ENCODE measurements around the gene GPR37L1.

GPR37L1 gene

DNA sequence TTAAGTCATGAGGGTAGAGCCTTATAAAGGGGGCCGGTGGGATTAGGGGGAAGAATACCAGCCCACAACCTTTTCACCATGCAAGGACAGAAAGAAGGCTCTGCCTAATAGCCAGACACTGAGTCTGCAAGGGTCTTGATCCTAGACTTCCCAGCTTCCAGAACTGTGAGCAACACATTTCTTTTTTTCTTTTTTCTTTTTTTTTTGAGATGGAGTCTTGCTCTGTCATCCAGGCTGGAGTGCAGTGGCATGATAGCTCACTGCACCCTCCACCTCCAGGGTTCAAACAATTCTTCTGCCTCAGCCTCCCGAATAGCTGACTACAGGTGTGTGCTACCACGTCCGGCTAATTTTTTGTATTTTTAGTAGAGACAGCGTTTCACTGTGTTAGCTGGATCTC, 23.6 kb downstream of the GPR37L1 start:
- Histone ChIP-seq H3K4me2 (peak overlapping the region in 9 of 11 experiments; percentile 5 to 99 (median 96); a peak in 11 of 22 replicates), H4K20me1 (peaks cover 21 to 88% (median 56%) of the 10 kb centered on the region in 11 experiments), H3K36me3 (peaks cover 54 to 67% (median 58%) of the 10 kb centered on the region in 11 experiments), H3K4me1 (peaks cover 29 to 70% (median 39%) of the 10 kb centered on the region in 10 experiments), H3K27me3 (no peaks in the 10 kb centered on the region), H3K9me3 (replicated peaks in 1 of 11) (no peaks in the 10 kb centered on the region), H3K27ac (no peak overlapping the region), H3K4me3 (no peak overlapping the region), H3K9ac (peak overlapping the region in 5 of 11 experiments; percentile 48 to 99 (median 97); a peak in 5 of 22 replicates)
- TF ChIP-seq Cebpa-rat (IDR thresholded peaks at IDR 0.05) = no peak

DNA sequence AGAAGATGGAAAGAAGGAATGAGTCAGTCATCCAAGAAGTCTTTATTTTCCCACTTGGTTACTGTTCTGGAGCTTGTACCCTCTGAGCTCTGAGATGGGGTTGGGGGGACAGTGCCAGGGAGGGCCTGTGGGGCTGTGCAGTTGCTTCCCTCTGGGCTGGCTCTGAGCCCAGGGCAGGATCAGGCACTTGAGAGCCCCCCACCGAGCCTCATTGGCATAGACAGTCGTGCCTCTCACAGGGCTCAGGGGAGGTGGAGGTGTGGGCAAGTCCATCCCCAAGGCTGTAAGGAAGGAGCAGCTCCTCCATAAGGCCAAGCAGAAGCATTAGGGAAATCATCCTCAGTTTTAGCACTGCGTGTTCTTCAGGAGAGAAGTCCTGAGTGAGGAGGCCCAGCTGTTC, 24.3 kb downstream of the GPR37L1 start:
- H3K4me1 ChIP-seq = peaks cover 26 to 63% (median 35%) of the 10 kb centered on the region in 10 experiments
- H3K36me3 ChIP-seq = peaks cover 61 to 71% (median 64%) of the 10 kb centered on the region in 11 experiments

DNA sequence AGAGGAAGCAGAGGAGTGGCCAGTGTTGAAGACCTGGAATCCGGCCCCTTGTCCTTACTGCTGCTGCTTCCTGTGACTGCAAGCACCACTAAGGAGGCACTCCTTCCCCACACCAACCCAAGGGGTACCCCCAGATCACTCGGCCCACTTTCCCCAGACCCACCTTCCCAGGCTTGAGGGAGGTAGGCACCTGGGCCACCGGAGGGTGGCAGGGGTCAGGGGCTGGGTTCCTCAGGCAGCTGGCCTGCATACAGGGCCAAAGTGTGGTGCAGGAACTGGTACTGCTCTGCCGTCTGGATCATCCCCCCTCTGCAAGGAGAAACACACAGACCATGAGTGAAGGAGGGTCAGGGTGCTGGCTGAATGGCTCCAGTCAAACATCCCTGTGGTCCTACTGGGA, 25.7 kb downstream of the GPR37L1 start:
- Histone ChIP-seq H3K27ac (no peak overlapping the region), H3K4me1 (peaks cover 12 to 54% (median 22%) of the 10 kb centered on the region in 10 experiments), H3K4me2 (peak overlapping the region in 3 of 11 experiments; percentile 31 to 95 (median 52); a peak in 4 of 22 replicates), H3K36me3 (peaks cover 65 to 72% (median 69%) of the 10 kb centered on the region in 11 experiments), H3K9ac (peak overlapping the region in 1 of 11 experiments; percentile 29; a peak in 1 of 22 replicates), H3K4me3 (no peak overlapping the region), H3K27me3 (no peaks in the 10 kb centered on the region), H3K9me3 (replicated peaks in 1 of 11) (no peaks in the 10 kb centered on the region), H4K20me1 (peaks cover 7 to 88% (median 51%) of the 10 kb centered on the region in 11 experiments; a peak in 20 of 22 replicates)
- TF ChIP-seq Cebpa-rat (IDR thresholded peaks at IDR 0.05) = no peak

More for the DNA sequence above, 24.3 kb downstream of the GPR37L1 start:
- no peaks in the 10 kb centered on the region for H3K27me3 ChIP-seq
- no peak overlapping the region for H3K27ac ChIP-seq
- H3K9ac ChIP-seq = no peak overlapping the region; a peak in 1 of 22 replicates
- TF ChIP-seq Cebpa-rat (IDR thresholded peaks at IDR 0.05) = no peak
- H3K4me2 ChIP-seq = peak overlapping the region in 3 of 11 experiments; percentile 94 to 96 (median 95); a peak in 4 of 22 replicates
- peaks cover 14 to 88% (median 51%) of the 10 kb centered on the region in 11 experiments for H4K20me1 ChIP-seq
- no peak overlapping the region for H3K4me3 ChIP-seq
- no peaks in the 10 kb centered on the region for H3K9me3 ChIP-seq (replicated peaks in 1 of 11)

DNA sequence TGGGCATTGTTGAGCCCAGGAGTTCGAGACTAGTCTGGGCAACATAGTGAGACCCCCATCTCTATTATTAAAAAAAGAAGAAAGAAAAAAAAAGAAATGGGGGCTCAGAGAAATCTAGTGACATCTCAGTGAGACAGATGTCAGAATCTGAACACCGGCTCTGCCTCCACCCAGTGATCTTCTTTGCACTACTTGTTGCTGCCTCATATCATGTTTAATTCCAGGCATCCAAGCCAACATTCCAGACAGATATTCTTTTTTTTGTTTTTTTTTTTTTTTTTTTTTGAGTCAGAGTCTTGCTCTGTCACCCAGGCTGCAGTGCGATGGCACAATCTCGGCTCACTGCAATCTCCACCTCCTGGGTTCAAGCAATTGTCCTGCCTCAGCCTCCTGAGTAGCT, 26.8 kb downstream of the GPR37L1 start:
- no peak overlapping the region for H3K4me2 ChIP-seq
- H3K27ac ChIP-seq = no peak overlapping the region
- no peak for TF ChIP-seq Cebpa-rat (IDR thresholded peaks at IDR 0.05)
- 0 out of 22 replicates have a peak overlapping the region, but pooled peaks of 1 of the 11 experiments have one; percentile 29 for H3K9ac ChIP-seq
- peaks cover 77 to 84% (median 81%) of the 10 kb centered on the region in 11 experiments for H3K36me3 ChIP-seq
- H3K9me3 ChIP-seq (replicated peaks in 1 of 11) = no peaks in the 10 kb centered on the region
- H3K4me3 ChIP-seq = no peak overlapping the region
- H3K4me1 ChIP-seq = peaks cover 12 to 65% (median 22%) of the 10 kb centered on the region in 10 experiments
- no peaks in the 10 kb centered on the region for H3K27me3 ChIP-seq
- H4K20me1 ChIP-seq = peaks cover 4 to 96% (median 58%) of the 10 kb centered on the region in 11 experiments; a peak in 16 of 22 replicates

DNA sequence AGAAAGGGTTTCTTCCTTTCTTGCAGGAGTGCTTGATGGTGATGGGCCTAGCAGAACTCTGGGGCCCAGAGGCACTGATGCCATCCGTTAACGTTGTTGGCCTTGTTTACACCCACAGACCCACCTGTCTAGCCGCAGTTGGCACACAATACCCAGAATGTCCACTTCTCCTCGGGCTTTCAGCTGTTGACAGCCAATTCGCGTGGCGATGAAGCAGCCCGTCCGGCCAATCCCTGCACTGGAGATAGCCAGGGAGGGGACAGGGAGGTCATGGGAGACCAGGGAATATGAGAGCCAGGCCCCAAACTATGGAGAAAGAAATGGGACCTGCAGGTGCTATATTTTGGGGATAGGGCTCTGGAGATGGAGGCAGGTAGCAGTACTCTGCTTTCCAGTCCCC, 27.5 kb downstream of the GPR37L1 start:
- Histone ChIP-seq H3K4me3 (no peak overlapping the region), H3K9ac (peak overlapping the region in 1 of 11 experiments; percentile 15; a peak in 1 of 22 replicates)

DNA sequence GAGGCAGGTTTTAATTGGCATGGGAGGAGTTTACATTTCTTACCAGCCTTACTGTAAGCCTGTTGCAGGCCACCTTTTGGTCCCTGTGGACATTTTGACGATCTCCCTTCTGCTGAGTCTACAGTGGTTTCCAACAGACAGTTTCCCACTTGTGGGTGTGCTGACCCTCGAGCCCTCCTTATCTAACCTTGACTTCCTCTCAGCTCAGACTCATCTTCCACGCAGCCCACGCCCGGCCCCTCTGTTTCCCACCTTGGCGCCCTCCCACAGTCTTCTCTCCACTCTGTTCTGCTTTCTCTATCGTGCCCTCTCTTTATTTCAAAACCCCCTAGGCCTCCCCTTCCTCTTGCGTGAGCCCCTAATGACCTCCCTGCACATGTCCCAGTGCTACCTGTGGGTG, 27.9 kb downstream of the GPR37L1 start:
- Histone ChIP-seq H3K4me2 (no peak overlapping the region), H3K36me3 (peaks cover 87 to 94% (median 91%) of the 10 kb centered on the region in 11 experiments), H3K27me3 (no peaks in the 10 kb centered on the region), H3K9me3 (replicated peaks in 1 of 11) (no peaks in the 10 kb centered on the region), H3K4me3 (no peak overlapping the region), H3K9ac (peak overlapping the region in 1 of 11 experiments; percentile 15; a peak in 1 of 22 replicates), H3K4me1 (peaks cover 4 to 70% (median 20%) of the 10 kb centered on the region in 10 experiments), H3K27ac (no peak overlapping the region), H4K20me1 (peaks cover 4 to 100% (median 66%) of the 10 kb centered on the region in 11 experiments; a peak in 18 of 22 replicates)
- TF ChIP-seq Cebpa-rat (IDR thresholded peaks at IDR 0.05) = no peak

More for the DNA sequence above, 27.5 kb downstream of the GPR37L1 start:
- Histone ChIP-seq H3K9me3 (replicated peaks in 1 of 11) (no peaks in the 10 kb centered on the region), H3K27ac (no peak overlapping the region), H4K20me1 (peaks cover 4 to 100% (median 62%) of the 10 kb centered on the region in 11 experiments; a peak in 17 of 22 replicates), H3K36me3 (peaks cover 83 to 90% (median 87%) of the 10 kb centered on the region in 11 experiments), H3K4me1 (peaks cover 8 to 70% (median 20%) of the 10 kb centered on the region in 10 experiments), H3K27me3 (no peaks in the 10 kb centered on the region), H3K4me2 (peak overlapping the region in 1 of 11 experiments; percentile 5; a peak in 1 of 22 replicates)
- TF ChIP-seq Cebpa-rat (IDR thresholded peaks at IDR 0.05) = no peak

DNA sequence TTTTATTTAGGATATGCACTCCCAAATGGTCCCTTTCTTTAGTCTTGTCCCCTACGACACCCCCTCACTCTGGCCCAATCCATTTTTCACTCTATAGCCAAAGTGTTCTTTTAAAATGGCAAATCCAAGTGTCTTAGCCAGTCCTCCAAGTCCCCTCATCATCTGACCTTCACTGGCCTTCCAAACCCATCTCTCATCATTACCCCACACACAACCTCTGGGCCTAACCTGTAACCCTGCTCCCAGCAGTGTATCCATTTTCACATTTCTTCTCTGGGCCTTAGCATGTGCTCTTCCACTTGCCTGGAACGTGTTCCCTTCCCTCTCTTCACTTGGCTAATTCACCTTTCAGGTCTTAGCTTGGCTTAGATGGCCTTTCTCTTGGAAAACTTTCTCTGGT, 28.3 kb downstream of the GPR37L1 start:
- no peak overlapping the region for H3K4me2 ChIP-seq
- TF ChIP-seq Cebpa-rat (IDR thresholded peaks at IDR 0.05) = no peak
- peaks cover 0 to 70% (median 20%) of the 10 kb centered on the region in 10 experiments for H3K4me1 ChIP-seq
- H4K20me1 ChIP-seq = peaks cover 4 to 100% (median 70%) of the 10 kb centered on the region in 11 experiments; a peak in 18 of 22 replicates
- peaks cover 92 to 99% (median 96%) of the 10 kb centered on the region in 11 experiments for H3K36me3 ChIP-seq
- H3K4me3 ChIP-seq = no peak overlapping the region
- 0 out of 22 replicates have a peak overlapping the region, but pooled peaks of 1 of the 11 experiments have one; percentile 5 for H3K9ac ChIP-seq
- no peaks in the 10 kb centered on the region for H3K9me3 ChIP-seq (replicated peaks in 1 of 11)
- no peak overlapping the region for H3K27ac ChIP-seq
- H3K27me3 ChIP-seq = no peaks in the 10 kb centered on the region

DNA sequence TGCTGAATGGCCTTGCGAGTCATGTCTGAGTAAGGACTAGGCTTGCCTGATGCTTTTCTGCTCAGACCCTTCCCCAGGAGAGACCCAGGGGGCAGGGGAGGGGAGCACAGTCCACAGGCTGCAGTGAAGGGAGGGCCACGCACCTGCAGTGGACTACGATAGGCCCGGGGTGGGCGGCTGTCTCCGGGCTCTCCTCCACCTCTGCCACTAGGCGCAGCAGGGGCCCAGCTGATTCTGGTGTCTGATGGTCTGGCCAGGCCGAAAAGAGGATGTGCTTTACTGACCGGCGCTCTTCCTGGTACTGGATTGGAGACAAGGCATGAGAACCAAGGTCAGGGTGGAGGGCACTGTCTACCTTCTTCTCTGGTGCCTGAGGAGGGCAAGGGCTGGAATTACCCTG, 29.7 kb downstream of the GPR37L1 start:
- no peak overlapping the region; a peak in 1 of 22 replicates for H3K4me2 ChIP-seq
- H3K27ac ChIP-seq = no peak overlapping the region
- no peak overlapping the region for H3K4me3 ChIP-seq
- no peaks in the 10 kb centered on the region for H3K27me3 ChIP-seq
- H3K36me3 ChIP-seq = peaks cover 98 to 100% (median 100%) of the 10 kb centered on the region in 11 experiments
- peak overlapping the region in 2 of 11 experiments; percentile 5 to 31; a peak in 2 of 22 replicates for H3K9ac ChIP-seq
- H3K4me1 ChIP-seq = peaks cover 13 to 70% (median 28%) of the 10 kb centered on the region in 10 experiments
- H3K9me3 ChIP-seq (replicated peaks in 1 of 11) = no peaks in the 10 kb centered on the region
- no peak for TF ChIP-seq Cebpa-rat (IDR thresholded peaks at IDR 0.05)
- peaks cover 12 to 100% (median 68%) of the 10 kb centered on the region in 11 experiments; a peak in 20 of 22 replicates for H4K20me1 ChIP-seq

DNA sequence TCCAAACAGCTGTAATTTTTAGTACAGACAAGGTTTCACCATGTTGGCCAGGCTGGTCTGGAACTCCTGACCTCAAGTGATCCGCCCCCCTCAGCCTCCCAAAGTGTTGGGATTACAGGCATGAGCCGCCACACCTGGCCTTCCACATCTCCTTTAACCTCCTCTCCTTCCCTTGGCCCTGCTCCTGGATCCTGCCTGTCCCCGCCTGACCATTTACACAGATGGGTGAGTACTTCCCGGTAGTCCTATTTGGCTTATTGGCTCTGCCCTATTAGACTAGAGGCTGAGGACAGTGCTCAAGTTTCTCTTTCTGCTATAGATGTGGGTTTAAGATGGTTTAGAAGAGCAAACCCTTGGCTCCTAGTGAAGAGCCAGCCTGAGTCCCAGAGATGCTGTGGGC, 30.6 kb downstream of the GPR37L1 start:
- H3K4me2 ChIP-seq = no peak overlapping the region
- H4K20me1 ChIP-seq = peaks cover 21 to 100% (median 72%) of the 10 kb centered on the region in 11 experiments; a peak in 20 of 22 replicates
- no peak overlapping the region for H3K4me3 ChIP-seq
- no peaks in the 10 kb centered on the region for H3K27me3 ChIP-seq
- H3K9me3 ChIP-seq (replicated peaks in 1 of 11) = no peaks in the 10 kb centered on the region
- no peak overlapping the region for H3K27ac ChIP-seq
- peaks cover 97 to 100% (median 100%) of the 10 kb centered on the region in 11 experiments for H3K36me3 ChIP-seq
- peaks cover 22 to 70% (median 34%) of the 10 kb centered on the region in 10 experiments for H3K4me1 ChIP-seq
- TF ChIP-seq Cebpa-rat (IDR thresholded peaks at IDR 0.05) = no peak
- peak overlapping the region in 2 of 11 experiments; percentile 17 to 20; a peak in 2 of 22 replicates for H3K9ac ChIP-seq

All from BLaER1 treated with 17β-estradiol and CSF1 and Interleukin-3, amounts not matched to agents 10 nM and 100 nM (cell line).